B cell (primary cell): ENCODE measurements around the gene SYCE3. TPM values are rescaled to one million over a fixed set of nuclear protein-coding genes. Genes with fewer than 3 reads are reported as not detected.

Experiments
- ATAC-seq: fragments of 200-7000 bp; cut with Tn5 transposase; one replicate; pipeline ENCODE4 v1.10.0; 2021; ENCODE audit warnings: low read depth, mild to moderate bottlenecking, moderate number of reproducible peaks, moderate library complexity
- CTCF ChIA-PET: fragments of 350-600 bp; sonication (Branson Sonifier 250); formaldehyde crosslinking; loops from one replicate; lab custom pipeline; 2021; ENCODE audit warnings: antibody characterized with exemption, inconsistent platforms; lab: Charles Lee
- POLR2A ChIA-PET: fragments of 350-600 bp; sonication (Branson Sonifier 250); formaldehyde crosslinking; loops from one replicate; lab custom pipeline; 2021; ENCODE audit warnings: antibody characterized with exemption; lab: Charles Lee
- DNase-seq: peaks from one replicate; pipeline ENCODE4 v3.0.0; 2013
- H2AFZ ChIP-seq: 2 replicates; pipeline ENCODE4 v1.6.1; 2012; ENCODE audit warnings: mild to moderate bottlenecking, low read depth, low read length; ENCODE audit not compliant: insufficient read depth, poor library complexity, severe bottlenecking
- H3K27ac ChIP-seq, 2 donors: 1 replicate in 1 of 2; 2 replicates in 1 of 2; pipeline ENCODE4 v1.5.1; 2012 to 2013; ENCODE audit warnings: low read length in 2 of 2, mild to moderate bottlenecking in 2 of 2, moderate library complexity in 1 of 2
- H3K27me3 ChIP-seq, 4 experiments: fragments of 200-600 bp in 1 of 4; sonication (generic) in 1 of 4; replicated peaks in 1 of 4; 1 replicate in 2 of 4; 2 replicates in 2 of 4; pipeline versions ENCODE4 v1.6.1 to v1.7.0; 2013 to 2016; ENCODE audit warnings: low read length in 3 of 4, mild to moderate bottlenecking in 2 of 4, mixed read lengths in 1 of 4, moderate library complexity in 1 of 4; ENCODE audit not compliant: insufficient read depth in 4 of 4, control insufficient read depth in 3 of 4; ENCODE audit errors: control extremely low read depth in 1 of 4
- H3K36me3 ChIP-seq, 2 experiments: replicated peaks in 1 of 2; 1 replicate in 1 of 2; 2 replicates in 1 of 2; pipeline versions ENCODE4 v1.6.1 to v1.7.1; 2013; ENCODE audit warnings: low read length in 1 of 2; ENCODE audit not compliant: insufficient read depth in 2 of 2, control insufficient read depth in 1 of 2; ENCODE audit errors: control extremely low read depth in 1 of 2, extremely low read depth in 1 of 2
- H3K4me1 ChIP-seq, 2 donors: fragments of 200-600 bp in 1 of 2; sonication (generic) in 1 of 2; 1 replicate in 1 of 2; 2 replicates in 1 of 2; pipeline versions ENCODE4 v1.5.1 to v1.6.1; 2013 to 2017; ENCODE audit warnings: low read length in 2 of 2; ENCODE audit not compliant: control insufficient read depth in 2 of 2, insufficient read depth in 2 of 2
- H3K4me2 ChIP-seq: replicated peaks from 2 replicates; pipeline ENCODE3; 2012; ENCODE audit warnings: mild to moderate bottlenecking, low read depth, low read length; ENCODE audit not compliant: poor library complexity, severe bottlenecking
- H3K4me3 ChIP-seq, 5 experiments: fragments of 200-600 bp in 1 of 5; sonication (generic) in 1 of 5; 1 replicate in 3 of 5; 2 replicates in 2 of 5; pipeline versions ENCODE4 v1.5.1 to v1.7.0; 2011 to 2016; ENCODE audit warnings: low read length in 4 of 5, mild to moderate bottlenecking in 4 of 5, low read depth in 2 of 5, control low read depth in 1 of 5, moderate library complexity in 1 of 5; ENCODE audit not compliant: insufficient read depth in 1 of 5; ENCODE audit errors: control extremely low read depth in 1 of 5, extremely low read depth in 1 of 5
- H3K79me2 ChIP-seq: fragments of 200-600 bp; sonication (generic); one replicate; pipeline ENCODE4 v1.6.0; 2016; ENCODE audit warnings: low read length; ENCODE audit not compliant: control insufficient read depth, insufficient read depth
- H3K9ac ChIP-seq: fragments of 200-600 bp; sonication (generic); 2 replicates; pipeline ENCODE4 v1.6.1; 2017; ENCODE audit warnings: mild to moderate bottlenecking, low read length, moderate library complexity
- H3K9me3 ChIP-seq, 3 donors: one replicate each; pipeline versions ENCODE4 v1.6.1 to v1.7.1; 2013; ENCODE audit warnings: low read length in 2 of 3; ENCODE audit not compliant: control insufficient read depth in 2 of 3, insufficient read depth in 1 of 3; ENCODE audit errors: control extremely low read depth in 1 of 3
- H4K20me1 ChIP-seq: 2 replicates; pipeline ENCODE4 v1.6.0; 2012; ENCODE audit warnings: mild to moderate bottlenecking, low read length; ENCODE audit not compliant: insufficient read depth, control insufficient read depth, poor library complexity, severe bottlenecking
- H3K27ac Mint-ChIP-seq: one replicate; pipeline ENCODE4 v1.8.0; 2021; ENCODE audit warnings: mixed read lengths
- H3K27me3 Mint-ChIP-seq: one replicate; pipeline ENCODE4 v1.8.0; 2021; ENCODE audit warnings: mixed read lengths
- H3K4me1 Mint-ChIP-seq: one replicate; pipeline ENCODE4 v1.8.0; 2021; ENCODE audit warnings: mixed read lengths
- H3K4me3 Mint-ChIP-seq: one replicate; pipeline ENCODE4 v1.8.0; 2021; ENCODE audit warnings: mixed read lengths
- H3K9me3 Mint-ChIP-seq: one replicate; pipeline ENCODE4 v1.8.0; 2022; ENCODE audit warnings: mixed read lengths; ENCODE audit not compliant: insufficient read depth
- EZH2 ChIP-seq: IDR thresholded peaks from 2 replicates; pipeline ENCODE4 v1.6.1; 2012; ENCODE audit warnings: borderline replicate concordance, low read depth, mild to moderate bottlenecking, moderate library complexity, low read length; ENCODE audit not compliant: insufficient read depth, poor library complexity, severe bottlenecking
- WGBS: methylation state at CpG from one replicate; pipeline ENCODE4 v1.1.5; 2013; ENCODE audit warnings: missing lambda C conversion rate; ENCODE audit not compliant: insufficient coverage; 5-methylcytosine and 5-hydroxymethylcytosine counted together
- intact Hi-C: fragments of 100-400 bp; cut with micrococcal nuclease; formaldehyde crosslinking; loops from one replicate; pipeline ENCODE4 v1.10.0; 2022
- polyA plus RNA-seq: library from polyadenylated mRNA; depleted of rRNA; stranded (reverse); fragments of >200 nt; gene quantifications from 2 replicates; pipeline ENCODE4 v1.2.3, GENCODE V29; 2012
- total RNA-seq, 2 donors: library from RNA; stranded (reverse); fragments of 120-200 nt in 1 of 2; gene quantifications; 1 replicate in 1 of 2; 2 replicates in 1 of 2; pipeline versions ENCODE4 v1.2.3 to v1.2.4, GENCODE V29; 2013 to 2022
- TF ChIP-seq, protein P1 (sequence below): fragments of 200-600 bp; IDR thresholded peaks from one replicate; pipeline ENCODE4 v1.8.0; 2022; ENCODE audit warnings: antibody characterized with exemption, mild to moderate bottlenecking

Gene SYCE3
- total and polyA plus RNA-seq, 2 donors (not counting 1 experiment from before 2014, with no cell fraction given): not detected

DNA sequence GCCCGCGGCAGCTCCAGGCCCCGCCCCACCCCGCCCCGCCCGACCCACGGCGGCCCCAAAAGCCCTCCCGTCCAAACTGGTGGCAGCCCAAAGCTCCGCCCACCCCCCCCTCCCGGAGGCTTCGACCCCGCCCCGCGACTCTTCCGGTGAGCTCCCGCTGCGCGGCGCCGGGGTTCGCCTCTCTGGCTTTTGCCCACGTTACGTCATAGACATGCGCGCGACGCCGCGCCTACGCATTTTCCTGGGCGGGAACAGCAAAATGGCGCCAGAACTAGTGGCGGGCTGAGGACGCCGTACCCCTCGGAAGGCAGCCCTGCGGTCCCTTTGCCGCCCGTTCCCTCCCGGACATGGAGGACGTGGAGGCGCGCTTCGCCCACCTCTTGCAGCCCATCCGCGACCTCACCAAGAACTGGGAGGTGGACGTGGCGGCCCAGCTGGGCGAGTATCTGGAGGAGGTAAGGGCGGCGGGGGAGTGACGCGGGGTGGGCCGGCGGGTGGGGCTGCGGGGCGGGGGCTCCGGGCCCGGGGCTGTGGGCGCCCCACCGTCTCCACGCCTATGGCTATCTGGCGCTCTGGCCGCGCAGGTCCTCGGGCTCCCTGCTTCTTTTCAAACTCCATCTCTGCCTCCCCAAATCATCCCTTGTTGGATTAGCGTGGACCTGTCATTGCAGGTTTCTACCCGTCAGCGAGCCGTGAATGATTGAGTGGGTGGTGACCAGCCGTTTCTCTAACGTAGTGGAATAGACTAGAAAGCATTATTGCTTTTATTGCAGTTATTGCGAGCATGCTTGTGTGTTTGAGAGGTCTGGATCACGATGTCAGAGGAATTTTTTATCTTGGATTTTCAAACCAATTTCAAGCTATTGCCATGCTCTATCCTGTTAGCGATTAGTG, 54.5 kb downstream of the SYCE3 start, which contains the start of gene NCAPH2:
NCAPH2 (plus strand) TSS at position 234 of the 894 bp plus-strand sequence; CDS start at position 348, 114 bp downstream.
- H3K36me3 ChIP-seq: peaks cover 0 to 25% of the 10 kb centered on the region in 2 experiments
- intact Hi-C loops: loop anchor here (1.0 to 5.0 kb wide), 7 partner anchors 17 to 166 kb away; partner anchors contain the start of genes CHKB, KLHDC7B, PPP6R2 and SCO2
- Mint-ChIP-seq H3K4me3 (peak within 1 kb of the TSS; percentile 95), H3K27ac (peak within 1 kb of the TSS; percentile 98), H3K27me3 (no peaks in the 10 kb centered on the region), H3K4me1 (peaks cover 28% of the 10 kb centered on the region), H3K9me3 (no peaks in the 10 kb centered on the region)
- H4K20me1 ChIP-seq: peaks cover 42% of the 10 kb centered on the region
- peak within 1 kb of the TSS; percentile 75 to 92 (median 91) for H3K4me3 ChIP-seq
- ChIA-PET CTCF (interaction anchor here (0.7 to 5.8 kb wide), 11 partner anchors 10 to 264 kb away, joined by 3 to 71 read pairs (median 3); partner anchors contain the start of genes SCO2 and SYCE3), POLR2A (interaction anchor here (0.6 to 1.9 kb wide), 12 partner anchors 10 to 113 kb away, joined by 3 to 35 read pairs (median 8); partner anchors contain the start of genes CHKB, SCO2 and TYMP)
- peaks cover 61% of the 10 kb centered on the region for H3K79me2 ChIP-seq
- H3K27ac ChIP-seq: peak within 1 kb of the TSS; percentile 88 to 92
- H3K9ac ChIP-seq: peak within 1 kb of the TSS; percentile 86
- ATAC-seq (peak; percentile 71), DNase-seq (peak; percentile 98)
- 1% methylated on average over 52 of the region's 76 CpGs for WGBS
- peak within 1 kb of the TSS; percentile 93 for H3K4me2 ChIP-seq
- H3K9me3 ChIP-seq: no peaks in the 10 kb centered on the region
- no peaks in the 10 kb centered on the region for H3K27me3 ChIP-seq
- H3K4me1 ChIP-seq: peaks cover 19 to 29% of the 10 kb centered on the region in 2 donors
- TF ChIP-seq, protein P1, sequence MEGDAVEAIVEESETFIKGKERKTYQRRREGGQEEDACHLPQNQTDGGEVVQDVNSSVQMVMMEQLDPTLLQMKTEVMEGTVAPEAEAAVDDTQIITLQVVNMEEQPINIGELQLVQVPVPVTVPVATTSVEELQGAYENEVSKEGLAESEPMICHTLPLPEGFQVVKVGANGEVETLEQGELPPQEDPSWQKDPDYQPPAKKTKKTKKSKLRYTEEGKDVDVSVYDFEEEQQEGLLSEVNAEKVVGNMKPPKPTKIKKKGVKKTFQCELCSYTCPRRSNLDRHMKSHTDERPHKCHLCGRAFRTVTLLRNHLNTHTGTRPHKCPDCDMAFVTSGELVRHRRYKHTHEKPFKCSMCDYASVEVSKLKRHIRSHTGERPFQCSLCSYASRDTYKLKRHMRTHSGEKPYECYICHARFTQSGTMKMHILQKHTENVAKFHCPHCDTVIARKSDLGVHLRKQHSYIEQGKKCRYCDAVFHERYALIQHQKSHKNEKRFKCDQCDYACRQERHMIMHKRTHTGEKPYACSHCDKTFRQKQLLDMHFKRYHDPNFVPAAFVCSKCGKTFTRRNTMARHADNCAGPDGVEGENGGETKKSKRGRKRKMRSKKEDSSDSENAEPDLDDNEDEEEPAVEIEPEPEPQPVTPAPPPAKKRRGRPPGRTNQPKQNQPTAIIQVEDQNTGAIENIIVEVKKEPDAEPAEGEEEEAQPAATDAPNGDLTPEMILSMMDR: no peak
- TF ChIP-seq EZH2: no peak
- peak within 1 kb of the TSS; percentile 81 for H2AFZ ChIP-seq
